NCI-H82 (cell line): ENCODE results near the gene UBR2.
"Not testable (repeated sequence)": the region's sequence is repeated elsewhere in the genome, so short reads cannot be mapped to it uniquely, and the experiment has no call there.

Source experiments
- DNase-seq: peaks from one replicate; lab custom pipeline; 2025; lab: John Stamatoyannopoulos, UW

The UBR2 gene

DNA sequence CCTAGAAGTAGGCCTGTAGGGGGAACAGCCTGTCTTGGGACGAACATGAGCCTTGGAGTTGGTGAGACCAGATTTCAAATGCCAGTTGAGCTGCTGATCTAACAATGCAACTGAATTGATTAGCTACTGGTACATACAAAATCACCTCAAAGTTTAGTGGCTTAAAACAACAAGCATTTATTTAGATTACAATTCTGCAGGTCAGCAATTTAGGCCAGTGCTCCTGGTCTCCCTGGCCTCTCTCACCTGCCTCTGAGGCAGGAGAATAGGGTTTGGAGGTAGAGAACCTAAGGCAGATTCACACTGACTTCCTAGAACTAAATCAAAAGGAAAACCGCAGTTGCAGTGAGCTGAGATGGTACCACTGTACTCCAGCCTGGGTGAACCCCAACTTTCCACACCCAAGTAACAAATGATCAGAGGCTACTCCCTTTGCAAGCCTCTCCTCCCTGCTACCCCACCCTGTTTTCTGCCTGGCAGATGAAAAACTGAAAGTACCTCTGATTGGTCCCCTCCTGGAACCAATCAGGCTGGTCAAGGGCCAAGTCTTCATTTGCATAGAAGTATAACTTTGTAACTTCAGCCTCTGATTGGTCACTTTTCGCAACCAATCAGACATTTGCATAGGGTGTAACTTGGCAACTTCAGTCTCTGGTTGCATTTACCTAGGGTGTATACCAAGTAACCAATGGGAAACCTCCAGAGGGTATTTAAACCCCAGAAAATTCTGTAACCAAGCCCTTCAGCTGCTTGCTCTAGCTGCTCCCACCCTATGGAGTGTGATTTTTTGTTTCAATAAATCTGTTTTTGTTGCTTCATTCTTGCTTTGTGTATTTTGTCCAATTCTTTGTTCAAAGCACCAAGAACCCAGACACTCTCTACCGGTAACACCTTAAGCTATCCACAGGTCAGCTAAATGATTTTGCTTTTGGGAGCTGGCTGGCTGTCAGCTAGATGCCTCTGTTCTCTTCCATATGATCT, 8.1 kb upstream of the UBR2 start:
- DNase-seq = peak; percentile 50

DNA sequence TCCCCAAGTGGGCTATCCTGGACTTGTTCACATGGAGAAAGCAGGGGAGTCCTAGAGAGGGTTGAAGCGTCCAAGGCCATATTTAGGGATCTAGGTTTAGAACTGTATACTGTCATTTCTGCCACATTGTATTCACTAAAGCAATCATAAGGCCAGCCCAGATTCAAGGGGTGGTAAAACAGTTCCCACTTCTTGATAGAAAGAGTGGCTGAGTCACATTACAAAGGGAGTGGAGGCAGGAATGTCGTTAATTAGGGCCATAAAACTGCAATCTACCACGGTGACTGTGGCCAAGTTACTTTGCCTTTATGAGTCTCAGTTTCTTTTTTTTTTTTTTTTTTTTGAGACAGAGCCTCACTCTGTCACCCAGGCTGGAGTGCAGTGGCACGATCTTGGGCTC, 7.4 kb upstream of the UBR2 start:
- DNase-seq = no peak

- not testable (repeated sequence) for DNase-seq
Observed at GRCh38 chr6:42559276-42559675, 4.6 kb upstream of the UBR2 start.

DNA sequence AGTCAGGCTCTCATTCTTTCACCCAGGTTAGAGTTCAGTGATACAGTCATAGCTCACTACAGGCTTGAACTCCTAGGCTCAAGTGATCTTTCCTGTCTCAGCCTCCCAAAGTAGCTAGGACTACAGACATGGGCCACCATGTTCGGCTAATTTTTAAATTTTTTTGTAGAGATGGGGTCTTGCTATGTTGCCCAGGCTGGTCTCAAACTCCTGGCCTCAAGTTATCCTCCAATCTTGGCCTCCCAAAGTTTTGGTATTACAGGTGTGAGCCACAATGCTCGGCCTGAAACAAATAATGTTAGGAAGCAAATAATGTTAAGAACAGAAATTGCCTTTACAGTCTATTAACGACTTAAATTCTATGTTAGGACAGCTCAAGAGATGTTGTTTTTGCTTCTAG, 1.8 kb upstream of the UBR2 start:
- no peak for DNase-seq

DNA sequence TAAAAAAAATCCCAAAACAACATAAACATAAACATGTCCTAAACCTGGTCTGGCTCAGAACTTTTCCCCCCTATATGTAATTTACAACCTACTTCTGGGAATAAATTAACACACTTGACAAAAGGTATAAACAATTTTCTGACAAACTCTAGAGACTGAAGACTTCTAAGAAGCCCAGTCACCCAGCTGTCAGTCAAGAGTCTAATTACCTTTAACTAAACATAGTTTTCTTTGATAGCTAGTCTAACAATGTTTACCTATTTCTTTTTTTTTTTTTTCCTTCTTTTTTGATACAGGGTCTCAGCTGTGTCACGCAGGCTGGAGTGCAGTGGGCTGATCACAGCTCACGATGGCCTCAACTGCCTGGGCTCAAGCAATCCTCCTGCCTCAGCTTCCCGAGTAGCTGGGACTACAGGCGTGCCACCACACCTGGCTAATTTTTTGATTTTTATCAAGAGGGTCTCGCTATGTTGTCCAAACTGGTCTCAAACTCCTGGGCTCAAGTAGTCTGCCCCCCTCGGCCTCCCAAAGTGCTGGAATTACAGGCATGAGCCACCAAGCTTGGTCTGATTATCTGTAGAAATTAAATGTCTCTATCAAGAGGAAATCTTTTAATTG, 932 bp upstream of the UBR2 start:
- no peak for DNase-seq

DNA sequence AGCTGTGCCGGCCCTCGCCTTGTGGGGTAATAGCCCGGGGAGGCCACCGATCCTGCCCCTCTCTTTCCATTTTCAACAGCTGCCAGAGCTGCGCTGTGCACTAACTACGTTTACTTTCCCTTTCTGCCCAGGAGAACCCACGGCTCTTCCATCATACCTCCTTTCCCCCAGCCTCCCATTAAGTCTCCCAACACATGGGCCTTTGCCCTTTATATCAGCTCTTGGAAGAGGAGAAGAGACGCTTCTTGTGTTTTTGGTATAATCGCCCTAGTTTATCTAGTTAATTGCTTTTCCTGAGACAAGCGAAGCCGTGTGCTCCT, 637 bp downstream of the UBR2 start:
- DNase-seq = peak; percentile 68

- no peak for DNase-seq
Observed at GRCh38 chr6:42565823-42566613, 2.2 kb downstream of the UBR2 start.

GRCh38 chr6:42566614-42567208, 2.9 kb downstream of the UBR2 start:
- DNase-seq = no peak

- not testable (repeated sequence) for DNase-seq
Observed at GRCh38 chr6:42567237-42567636, 3.4 kb downstream of the UBR2 start.

DNA sequence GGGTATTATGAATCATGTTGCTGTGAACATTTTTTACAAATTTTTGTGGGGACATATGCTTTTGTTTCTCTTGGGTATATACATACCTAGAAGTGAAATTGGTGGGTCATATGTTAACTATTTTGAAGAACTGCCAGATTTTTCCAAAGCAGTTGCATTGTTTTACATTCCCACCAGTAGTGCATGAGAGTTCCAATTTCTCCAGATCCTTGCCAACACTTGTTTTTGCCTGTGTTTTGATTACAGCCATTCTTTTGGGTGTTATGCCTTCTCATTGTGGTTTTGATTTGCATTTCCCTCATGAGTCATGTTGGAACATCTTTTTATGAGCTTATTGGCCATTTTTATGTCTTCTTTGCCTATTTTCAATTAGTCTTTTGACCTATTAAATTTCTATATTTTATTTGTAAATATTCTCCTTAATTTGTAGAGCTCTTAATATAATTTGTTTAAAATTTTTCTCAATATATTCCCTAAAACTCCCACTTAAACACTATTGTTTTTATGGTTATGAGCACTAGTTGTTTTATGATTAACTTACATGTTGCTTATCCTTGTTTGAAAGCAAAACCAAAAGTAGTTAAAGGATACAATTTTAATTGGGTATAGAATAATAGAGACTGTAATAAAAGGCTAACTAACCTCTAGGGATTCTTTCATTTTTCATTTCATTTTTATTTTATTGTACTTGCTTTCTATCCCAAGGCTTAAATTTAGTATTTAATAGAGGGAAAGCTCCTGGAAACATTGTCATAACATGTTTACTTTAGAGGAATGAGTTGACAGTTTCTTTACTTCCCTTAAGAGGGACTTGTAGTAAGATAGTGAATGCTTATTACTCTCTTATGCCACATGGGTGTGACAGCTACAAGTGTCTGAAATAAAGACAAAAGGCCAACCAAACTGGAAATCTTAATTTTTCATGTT, 5.5 kb downstream of the UBR2 start:
- DNase-seq = no peak

DNA sequence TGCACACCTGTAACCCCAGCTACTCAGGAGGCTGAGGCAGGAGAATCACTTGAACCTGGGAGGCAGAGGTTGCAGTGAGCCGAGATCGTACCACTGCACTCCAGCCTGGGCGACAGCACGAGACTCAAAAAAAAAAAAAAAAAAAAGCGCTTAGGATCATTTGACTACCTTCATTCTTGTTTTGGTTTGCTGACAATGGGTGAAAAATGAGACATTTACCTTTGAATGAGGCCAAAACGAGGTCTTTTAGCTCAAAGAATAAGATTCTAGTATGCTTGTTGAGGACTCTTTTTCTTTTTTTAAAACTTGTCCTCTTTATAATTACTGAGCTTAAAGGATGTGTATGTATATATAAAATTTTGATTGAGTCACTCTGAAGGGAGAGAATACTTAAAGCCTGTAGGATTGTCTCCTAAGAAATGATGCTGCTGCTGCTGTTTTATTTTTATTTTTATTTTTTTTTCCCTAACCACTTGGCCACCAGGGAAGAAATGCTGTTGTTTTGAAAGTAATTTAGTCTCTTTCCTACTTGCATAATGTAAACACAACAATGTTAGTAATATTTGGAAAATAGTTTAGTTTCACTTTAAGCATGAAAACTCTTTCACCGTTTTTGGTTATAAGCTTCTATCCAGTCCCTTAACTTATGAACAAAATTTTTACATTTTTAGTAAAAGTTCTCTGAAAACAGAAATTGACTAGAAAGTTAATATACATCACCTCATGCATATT, 7.9 kb downstream of the UBR2 start:
- no peak for DNase-seq

GRCh38 chr6:42572523-42572922, 8.7 kb downstream of the UBR2 start:
- DNase-seq = no peak

DNA sequence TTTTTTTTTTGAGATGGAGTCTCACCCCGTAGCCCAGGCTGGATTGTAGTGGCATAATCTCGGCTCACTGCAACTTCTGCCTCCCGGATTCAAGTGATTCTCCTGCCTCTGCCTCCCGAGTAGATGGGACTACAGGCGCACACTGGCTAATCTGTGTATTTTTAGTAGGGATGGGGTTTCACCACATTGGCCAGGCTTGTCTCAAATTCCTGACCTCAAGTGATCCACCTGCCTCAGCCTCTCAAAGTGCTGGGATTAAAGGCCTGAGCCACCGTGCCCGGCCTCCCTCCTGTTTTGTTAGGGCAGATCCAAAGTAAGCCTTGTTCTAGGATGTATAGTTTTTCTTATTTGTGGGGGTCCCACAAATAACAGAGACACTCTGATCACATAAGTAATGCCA, 12.7 kb downstream of the UBR2 start:
- not testable (repeated sequence) for DNase-seq

DNA sequence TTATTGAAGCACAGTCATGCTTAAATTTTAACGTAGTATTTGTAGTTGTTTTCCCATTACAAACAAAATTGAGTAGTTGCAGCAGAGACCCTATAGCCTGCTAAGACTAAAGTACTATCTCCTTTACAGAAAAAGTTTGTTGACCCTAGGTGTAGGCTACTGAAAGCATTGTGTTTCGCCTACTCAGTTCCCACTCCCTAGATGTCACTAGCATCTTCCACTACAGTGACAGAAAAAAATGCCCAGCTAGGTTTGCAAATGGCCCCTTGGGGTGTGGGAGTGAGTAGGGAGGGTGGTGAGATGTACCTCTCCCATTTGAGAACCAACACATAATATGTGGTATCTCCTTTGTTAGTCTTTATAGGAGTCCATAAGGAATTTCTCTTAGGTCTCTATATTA, 34.5 kb downstream of the UBR2 start:
- DNase-seq = no peak

DNA sequence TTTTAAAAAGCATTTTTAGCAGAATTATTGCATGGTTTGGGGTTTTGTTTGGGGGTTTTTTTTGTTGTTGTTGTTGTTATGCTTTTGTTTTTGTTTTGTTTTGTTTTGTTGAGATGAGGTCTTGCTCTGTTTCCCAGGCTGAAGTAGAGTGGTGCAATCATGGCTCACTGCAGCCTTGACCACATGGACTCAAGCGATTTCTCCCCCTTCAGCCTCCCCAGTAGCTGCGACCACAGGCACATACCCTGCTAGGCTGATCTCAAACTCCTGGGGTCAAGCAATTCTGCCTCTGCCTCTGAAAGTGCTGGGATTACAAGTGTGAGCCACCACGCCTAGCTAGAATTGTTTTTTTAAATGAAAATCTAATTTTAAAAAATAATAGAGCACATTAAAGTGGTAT, 35.7 kb downstream of the UBR2 start:
- DNase-seq = no peak

- no peak for DNase-seq
Observed at GRCh38 chr6:42604150-42604549, 40.3 kb downstream of the UBR2 start.

GRCh38 chr6:42604699-42605098, 40.9 kb downstream of the UBR2 start:
- not testable (repeated sequence) for DNase-seq

- no peak for DNase-seq
Observed at GRCh38 chr6:42610416-42610815, 46.6 kb downstream of the UBR2 start.

DNA sequence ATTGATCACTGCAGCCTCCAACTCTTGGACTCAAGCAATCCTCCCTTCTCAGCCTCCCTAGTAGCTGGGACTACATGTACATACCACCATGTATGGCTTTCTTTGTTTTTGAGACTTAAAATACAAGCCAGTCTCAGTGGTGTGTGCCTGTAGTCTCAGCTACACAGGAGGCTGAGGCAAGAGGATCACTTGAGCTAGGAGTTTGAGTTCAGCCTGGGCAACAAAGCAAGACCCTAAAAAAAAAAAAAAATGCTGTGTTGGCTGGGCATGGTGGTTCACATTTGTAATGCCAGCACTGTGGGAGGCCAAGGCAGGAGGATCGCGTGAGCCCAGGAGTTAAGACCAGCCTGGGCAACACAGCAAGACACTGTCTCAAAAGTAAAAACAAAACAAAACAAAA, 51.7 kb downstream of the UBR2 start:
- DNase-seq = no peak

DNA sequence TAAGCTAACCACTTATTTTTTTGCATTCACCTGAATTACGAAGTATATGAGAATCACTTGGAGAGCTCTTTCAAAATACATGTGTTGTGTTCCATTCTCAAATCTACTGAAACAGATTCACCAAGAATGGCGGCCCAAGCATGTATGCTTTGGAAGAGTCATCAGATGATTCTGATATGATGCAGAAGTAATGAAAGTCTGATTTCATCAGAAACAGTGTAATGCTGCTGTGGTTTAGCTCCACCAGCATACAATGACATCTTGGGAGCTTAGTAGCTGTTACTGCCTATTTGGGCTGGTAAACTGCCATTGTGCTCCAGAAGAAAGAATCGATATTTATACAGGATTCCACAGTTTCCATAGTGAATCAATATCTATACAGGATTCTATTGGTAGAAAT, 52.9 kb downstream of the UBR2 start:
- DNase-seq = no peak

DNA sequence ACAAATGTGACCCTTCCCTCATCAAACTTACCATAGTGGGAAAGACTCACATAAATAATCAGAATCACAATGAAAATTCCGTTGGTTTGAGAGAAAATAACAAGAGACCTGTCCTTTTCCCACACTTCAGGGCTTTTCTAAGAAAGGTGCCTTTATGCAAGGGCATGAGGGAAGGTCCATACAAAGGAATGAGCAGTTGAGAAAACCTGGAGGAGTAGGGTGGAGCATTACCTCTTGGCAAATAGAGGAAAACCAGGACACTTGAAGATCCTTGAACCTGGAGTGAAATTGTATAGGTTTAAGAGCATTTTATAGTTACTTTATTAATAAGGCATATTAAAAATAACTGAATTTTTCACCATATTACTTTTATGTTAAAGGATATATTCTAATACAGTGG, 54.3 kb downstream of the UBR2 start:
- DNase-seq = no peak
